ENCODE data around the gene METTL25B.
"Not testable (repeated sequence)": the region's sequence is repeated elsewhere in the genome, so short reads cannot be mapped to it uniquely, and the experiment has no call there.

The METTL25B gene

DNA sequence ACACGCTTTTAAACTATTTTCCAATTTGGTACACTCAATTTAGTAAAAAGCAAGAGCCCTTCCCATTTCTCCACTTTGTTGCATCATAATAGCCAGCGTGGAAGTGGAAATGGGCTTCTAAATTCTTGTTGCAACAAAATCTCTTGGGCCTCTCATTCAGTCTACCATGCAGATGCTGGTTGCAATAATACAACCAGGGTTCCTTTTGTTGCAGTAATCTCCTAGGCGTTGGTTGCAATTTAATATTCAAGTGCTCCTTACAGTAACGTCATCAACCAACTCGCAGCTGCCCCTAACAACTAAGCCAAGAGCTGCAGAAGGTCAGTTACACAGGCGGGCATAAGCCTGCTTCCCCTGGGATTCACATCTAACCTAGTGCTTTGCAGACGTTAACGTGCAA is 25.9 kb downstream of the METTL25B start:
- H3K4me3 ChIP-seq (ENCODE audit: low read depth, low read length): no peak overlapping the region
- DNase-seq (ENCODE audit: low read depth): no peak
- TF ChIP-seq, protein P1, sequence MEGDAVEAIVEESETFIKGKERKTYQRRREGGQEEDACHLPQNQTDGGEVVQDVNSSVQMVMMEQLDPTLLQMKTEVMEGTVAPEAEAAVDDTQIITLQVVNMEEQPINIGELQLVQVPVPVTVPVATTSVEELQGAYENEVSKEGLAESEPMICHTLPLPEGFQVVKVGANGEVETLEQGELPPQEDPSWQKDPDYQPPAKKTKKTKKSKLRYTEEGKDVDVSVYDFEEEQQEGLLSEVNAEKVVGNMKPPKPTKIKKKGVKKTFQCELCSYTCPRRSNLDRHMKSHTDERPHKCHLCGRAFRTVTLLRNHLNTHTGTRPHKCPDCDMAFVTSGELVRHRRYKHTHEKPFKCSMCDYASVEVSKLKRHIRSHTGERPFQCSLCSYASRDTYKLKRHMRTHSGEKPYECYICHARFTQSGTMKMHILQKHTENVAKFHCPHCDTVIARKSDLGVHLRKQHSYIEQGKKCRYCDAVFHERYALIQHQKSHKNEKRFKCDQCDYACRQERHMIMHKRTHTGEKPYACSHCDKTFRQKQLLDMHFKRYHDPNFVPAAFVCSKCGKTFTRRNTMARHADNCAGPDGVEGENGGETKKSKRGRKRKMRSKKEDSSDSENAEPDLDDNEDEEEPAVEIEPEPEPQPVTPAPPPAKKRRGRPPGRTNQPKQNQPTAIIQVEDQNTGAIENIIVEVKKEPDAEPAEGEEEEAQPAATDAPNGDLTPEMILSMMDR (IDR thresholded peaks at IDR 0.05; ENCODE audit: low read depth, low read length, missing control alignments): no peak

DNA sequence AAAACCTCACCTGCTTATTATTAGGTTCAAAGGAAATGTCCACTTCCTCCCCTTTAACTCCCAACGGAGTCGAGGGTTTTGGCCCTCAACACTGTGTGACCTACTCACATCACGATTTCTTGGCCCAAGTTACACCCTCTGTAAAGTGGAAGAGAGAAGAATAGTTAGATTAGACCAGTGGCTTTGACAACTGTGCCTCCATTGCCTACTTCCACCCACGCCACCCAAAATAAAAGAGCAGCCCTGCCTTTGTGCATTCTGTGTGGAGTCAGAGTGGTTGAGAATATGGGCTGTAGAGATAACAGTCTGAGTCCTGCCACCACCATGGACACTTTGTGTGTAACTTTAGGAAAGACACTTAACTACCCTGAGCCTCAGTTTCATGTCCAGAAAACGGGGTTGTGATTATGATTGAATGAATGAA is 27.3 kb downstream of the METTL25B start:
- TF ChIP-seq, protein P1 (IDR thresholded peaks at IDR 0.05; ENCODE audit: low read depth, low read length, missing control alignments): no peak
- no peak overlapping the region for H3K4me3 ChIP-seq (ENCODE audit: low read depth, low read length)
- DNase-seq (ENCODE audit: low read depth): no peak

DNA sequence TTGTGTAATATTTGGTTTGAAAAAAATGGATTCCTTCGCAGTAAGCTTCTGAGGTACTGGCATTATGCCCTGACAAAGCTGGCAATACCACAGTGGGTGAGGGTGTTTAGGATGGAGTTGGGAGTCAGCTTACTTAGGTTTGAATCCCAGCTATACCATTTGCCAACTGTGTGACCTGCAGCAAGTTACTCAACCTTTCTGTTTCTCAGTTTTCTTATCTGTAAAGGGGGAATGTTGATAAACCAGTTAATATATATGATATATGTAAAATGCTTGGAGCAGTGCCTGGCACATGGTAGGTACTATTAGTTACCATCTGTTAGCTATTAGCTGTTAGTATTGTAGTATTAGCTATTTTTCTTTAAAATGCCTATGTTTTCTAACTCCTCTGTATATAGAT is 28.1 kb downstream of the METTL25B start:
- no peak overlapping the region for H3K4me3 ChIP-seq (ENCODE audit: low read depth, low read length)
- no peak for DNase-seq (ENCODE audit: low read depth)
- TF ChIP-seq, protein P1 (IDR thresholded peaks at IDR 0.05; ENCODE audit: low read depth, low read length, missing control alignments): no peak

DNA sequence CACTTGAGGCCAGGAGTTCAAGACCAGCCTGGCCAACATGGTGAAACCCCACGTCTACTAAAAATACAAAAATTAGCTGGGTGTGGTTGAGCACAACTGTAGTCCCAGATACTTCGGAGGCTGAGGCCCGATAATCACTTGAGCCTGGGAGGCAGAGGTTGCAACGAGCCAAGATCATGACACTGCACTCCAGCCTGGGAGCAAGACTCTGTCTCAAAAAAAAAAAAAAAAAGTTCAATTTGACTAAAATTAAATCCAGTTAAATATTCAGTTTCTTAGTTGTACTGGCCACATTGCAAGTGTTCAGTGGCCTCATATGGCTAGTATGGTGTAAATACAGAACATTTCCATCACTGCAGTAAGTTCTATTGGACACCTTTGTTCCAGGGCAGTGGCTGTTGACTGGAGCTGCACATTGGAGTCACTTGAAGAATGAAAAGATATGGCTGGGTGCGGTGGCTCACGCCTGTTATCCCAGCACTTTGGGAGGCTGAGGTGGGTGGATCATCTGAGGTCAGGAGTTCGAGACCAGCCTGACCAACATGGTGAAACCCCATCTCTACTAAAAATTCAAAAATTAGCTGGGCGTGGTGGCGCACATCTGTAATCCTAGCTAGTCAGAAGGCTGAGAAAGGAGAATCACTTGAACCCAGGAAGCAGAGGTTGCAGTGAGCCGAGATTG is 29.4 kb downstream of the METTL25B start:
- not testable (repeated sequence) for DNase-seq (ENCODE audit: low read depth); H3K4me3 ChIP-seq (ENCODE audit: low read depth, low read length)

DNA sequence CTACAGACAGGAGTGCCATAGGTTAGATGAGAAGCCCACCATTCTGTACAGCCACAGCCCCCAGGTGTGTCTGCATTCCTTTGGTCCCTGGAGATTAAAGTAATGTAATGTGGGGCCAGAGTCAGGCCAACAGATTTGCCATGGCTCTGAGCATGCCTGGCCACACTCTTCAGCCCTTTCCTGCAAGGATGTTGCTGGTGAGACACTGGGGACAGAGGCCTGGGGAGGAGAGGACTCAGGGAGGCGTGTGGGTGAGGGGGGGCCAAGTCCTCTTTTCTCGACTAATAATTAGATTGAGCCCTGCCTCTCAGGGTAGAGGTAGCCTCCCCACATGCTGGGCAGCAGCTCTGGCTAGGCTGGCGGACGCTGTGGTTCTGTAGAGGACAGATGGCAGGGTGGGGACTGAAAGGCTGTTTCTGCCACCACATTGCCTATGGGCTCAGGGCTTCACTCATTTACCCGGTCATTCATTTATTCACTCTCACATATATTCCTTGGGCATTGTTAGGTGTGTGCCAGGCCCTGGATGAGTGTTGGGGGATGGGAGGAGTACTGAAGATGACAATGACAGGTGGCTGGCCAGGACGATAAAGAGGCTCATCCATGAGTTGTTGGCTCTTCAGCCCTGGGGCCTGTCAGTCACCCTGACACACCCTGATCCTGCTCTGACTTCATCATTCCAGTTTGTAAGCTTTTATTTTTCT is 32.0 kb downstream of the METTL25B start:
- no peak for DNase-seq (ENCODE audit: low read depth)
- TF ChIP-seq, protein P1 (IDR thresholded peaks at IDR 0.05; ENCODE audit: low read depth, low read length, missing control alignments): no peak
- no peak overlapping the region for H3K4me3 ChIP-seq (ENCODE audit: low read depth, low read length)

DNA sequence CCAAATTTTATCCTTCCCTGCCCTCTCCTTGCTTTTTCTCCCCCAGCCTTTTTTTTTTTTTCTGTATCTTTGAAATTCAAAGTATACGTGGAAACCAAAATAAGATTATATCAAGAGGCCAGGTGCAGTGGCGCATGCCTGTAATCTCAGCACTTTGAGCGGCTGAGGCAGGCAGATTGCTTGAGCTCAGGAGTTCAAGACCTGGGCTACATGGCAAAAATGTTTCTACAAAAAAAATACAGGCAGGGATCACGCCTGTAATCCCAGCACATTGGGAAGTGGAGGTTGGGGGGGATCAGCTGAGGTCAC is 32.5 kb downstream of the METTL25B start:
- no peak for DNase-seq (ENCODE audit: low read depth)
- TF ChIP-seq, protein P1 (IDR thresholded peaks at IDR 0.05; ENCODE audit: low read depth, low read length, missing control alignments): no peak
- H3K4me3 ChIP-seq (ENCODE audit: low read depth, low read length): no peak overlapping the region

DNA sequence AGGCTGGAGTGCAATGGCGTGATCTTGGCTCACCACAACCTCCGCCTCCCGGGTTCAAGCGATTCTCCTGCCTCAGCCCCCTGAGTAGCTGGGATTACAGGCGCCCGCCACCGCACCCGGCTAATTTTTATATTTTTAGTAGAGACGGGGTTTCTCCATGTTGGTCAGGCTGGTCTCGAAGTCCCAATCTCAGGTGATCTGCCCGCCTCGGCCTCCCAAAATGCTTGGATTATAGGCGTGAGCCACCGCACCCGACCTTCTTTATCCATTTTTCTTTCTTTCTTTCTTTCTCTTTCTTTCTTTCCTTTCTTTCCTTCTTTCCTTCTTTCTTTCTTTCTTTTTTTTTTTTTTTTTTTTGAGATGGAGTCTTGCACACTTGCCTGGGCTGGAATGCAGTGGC is 36.9 kb downstream of the METTL25B start:
- not testable (repeated sequence) for DNase-seq (ENCODE audit: low read depth); H3K4me3 ChIP-seq (ENCODE audit: low read depth, low read length)

DNA sequence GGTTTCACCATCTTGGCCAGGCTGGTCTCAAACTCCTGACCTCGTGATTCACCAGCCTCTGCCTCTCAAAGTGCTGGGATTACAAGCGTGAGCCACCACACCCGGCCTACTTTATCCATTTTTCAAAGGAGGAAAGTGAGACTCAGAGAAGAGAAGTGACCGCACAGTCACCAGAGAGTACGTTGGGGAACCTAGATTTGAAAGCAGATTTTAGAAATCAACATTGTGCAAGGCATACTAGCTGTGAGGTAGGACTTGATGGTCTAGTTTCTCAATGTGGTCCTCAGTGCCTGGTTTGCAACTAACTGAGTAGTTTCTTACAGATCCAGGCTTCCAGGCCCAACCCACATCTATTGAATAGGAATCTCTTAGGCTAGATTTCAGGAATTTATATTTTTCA is 37.4 kb downstream of the METTL25B start:
- DNase-seq (ENCODE audit: low read depth): no peak
- no peak overlapping the region; the same call in 1 of the 2 replicates for H3K4me3 ChIP-seq (ENCODE audit: low read depth, low read length)
- TF ChIP-seq, protein P1 (IDR thresholded peaks at IDR 0.05; ENCODE audit: low read depth, low read length, missing control alignments): no peak
